HG03460 (cell line): ENCODE data around the gene EPN3.
A peak's percentile ranks its signal among the peaks of the same experiment; 100 is the strongest.

Experiments used
- ATAC-seq: cut with Tn5 transposase; IDR thresholded peaks from one replicate; pipeline ENCODE4 v1.9.1; 2021; ENCODE audit not compliant: unreplicated experiment

The EPN3 gene

GRCh38 chr17:50547736-50548083, 15.2 kb downstream of the EPN3 start:
- no peak for ATAC-seq

DNA sequence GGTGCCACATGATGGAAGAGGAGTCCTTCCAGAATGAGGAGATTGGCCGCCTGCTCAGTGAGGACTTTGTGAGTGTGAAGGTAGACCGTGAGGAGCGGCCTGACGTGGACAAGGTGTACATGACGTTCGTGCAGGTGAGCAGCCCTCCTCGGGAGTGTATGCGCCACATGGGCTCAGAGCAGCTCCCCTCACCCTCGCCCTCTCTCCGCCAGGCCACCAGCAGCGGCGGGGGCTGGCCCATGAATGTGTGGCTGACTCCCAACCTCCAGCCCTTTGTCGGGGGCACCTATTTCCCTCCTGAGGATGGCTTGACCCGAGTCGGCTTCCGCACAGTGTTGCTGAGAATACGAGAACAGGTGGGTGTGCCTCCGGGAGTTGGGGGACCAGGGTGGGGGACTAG, 16.3 kb downstream of the EPN3 start:
- no peak for ATAC-seq

DNA sequence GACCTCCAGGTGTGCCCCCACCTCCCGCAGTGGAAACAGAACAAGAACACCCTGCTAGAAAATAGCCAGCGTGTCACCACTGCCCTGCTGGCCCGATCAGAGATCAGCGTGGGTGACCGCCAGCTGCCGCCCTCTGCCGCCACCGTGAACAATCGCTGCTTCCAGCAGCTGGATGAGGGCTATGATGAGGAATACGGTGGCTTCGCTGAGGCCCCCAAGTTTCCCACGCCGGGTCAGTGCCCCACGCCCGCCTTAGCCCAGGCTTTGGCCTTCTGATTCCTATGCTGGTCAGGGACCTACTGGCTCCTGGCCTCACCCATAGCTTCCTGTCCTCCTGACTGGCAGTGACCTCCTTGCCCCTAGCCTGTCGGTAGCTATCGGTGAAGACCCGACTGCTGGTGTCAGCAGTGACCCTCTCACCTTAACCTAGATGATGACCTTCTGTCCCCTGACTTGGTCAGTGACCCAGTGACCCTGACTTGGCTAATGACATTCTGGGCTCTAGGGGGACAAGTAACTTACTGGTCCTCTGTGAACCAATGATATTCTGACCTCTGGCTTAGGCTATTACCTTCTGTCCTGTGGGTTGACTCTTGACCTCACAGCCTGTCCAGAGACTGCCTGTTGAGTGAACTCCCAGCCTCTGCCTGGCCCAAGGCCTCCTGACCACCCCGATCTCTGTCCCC, 16.9 kb downstream of the EPN3 start:
- ATAC-seq: no peak

GRCh38 chr17:50549969-50550368, 17.4 kb downstream of the EPN3 start:
- ATAC-seq: no peak

DNA sequence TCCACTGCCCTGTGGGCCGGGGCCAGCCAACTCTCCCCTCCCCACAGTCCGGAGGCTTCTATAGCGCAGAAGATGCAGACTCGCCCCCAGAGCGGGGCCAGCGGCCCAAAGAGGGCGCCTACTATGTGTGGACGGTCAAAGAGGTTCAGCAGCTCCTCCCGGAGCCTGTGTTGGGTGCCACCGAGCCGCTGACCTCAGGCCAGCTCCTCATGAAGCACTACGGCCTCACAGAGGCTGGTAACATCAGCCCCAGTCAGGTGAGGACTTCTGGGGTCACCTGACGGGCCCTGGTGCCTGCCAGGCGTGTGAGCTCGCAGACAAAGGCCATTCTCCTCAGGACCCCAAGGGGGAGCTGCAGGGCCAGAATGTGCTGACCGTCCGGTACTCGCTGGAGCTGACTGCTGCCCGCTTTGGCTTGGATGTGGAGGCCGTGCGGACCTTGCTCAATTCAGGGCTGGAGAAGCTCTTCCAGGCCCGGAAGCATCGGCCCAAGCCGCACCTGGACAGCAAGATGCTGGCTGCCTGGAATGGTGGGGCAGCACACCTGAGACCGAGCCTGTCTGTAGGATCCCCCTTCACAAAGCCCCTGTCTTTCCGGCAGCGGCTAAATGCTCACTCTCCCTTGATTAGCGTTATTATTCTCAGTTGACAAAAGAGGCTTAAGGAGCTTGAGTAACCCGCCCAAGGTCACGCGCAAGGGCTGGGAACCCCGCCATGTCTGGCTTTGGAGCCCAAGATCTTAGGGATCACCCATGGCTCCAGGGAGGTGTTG, 18.3 kb downstream of the EPN3 start:
- no peak for ATAC-seq

DNA sequence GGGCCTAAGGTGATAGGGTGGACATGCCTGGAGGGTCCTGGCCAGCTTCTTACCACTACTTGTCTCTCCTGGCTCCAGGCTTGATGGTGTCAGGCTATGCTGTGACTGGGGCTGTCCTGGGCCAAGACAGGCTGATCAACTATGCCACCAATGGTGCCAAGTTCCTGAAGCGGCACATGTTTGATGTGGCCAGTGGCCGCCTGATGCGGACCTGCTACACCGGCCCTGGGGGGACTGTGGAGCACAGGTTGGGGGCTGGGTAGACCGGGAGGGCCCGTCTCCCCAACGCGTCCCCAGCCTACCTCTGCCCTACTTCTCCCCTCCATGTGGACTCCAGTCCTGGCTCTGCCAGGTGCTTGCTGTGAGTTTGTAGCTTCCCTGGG, 18.9 kb downstream of the EPN3 start:
- no peak for ATAC-seq

GRCh38 chr17:50551884-50552283, 19.3 kb downstream of the EPN3 start:
- ATAC-seq: no peak

- no peak for ATAC-seq
These were observed 21.7 kb downstream of the EPN3 start for GRCh38 chr17:50554201-50554600.

DNA sequence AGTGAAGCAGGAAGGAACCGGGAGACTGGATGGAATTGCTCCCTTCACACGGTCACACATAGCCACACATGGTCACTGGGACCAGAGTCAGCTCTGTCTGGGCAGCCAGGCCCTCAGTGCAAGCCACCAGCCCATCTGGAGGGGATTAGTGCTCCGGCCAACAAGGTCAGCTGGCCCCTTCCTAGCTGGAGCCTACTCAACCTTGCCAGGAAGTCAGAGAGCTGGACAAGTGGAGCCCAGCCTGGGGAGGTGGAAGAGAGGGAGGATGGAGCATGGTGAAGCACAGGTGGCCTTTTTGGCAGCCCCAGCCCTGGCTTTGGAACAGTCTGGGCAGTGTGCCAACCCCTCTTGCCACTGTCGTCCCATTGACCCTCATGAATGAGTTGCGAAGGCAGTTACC, 24.3 kb downstream of the EPN3 start:
- ATAC-seq: no peak

GRCh38 chr17:50557630-50558029, 25.1 kb downstream of the EPN3 start:
- no peak for ATAC-seq

DNA sequence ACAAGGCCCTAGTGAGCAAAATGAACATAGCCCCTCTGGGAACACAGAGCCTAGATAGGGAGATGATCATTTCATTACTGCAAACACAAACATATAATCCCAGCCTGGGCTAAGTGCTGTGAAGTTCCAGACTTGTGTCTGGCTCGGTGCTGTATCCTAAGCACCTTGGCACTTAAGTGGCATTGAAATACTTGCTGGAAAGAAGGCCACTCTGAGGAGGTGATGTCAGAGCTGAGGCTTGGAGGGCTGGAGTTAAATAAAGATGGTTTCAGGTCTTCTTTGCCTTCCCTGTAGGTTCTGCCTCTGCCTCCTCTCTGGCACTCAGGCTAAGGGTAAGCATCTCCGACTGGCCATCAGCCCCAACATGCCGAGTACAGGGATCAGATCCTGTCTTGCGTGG, 25.6 kb downstream of the EPN3 start:
- no peak for ATAC-seq

- no peak for ATAC-seq
These were observed 26.0 kb downstream of the EPN3 start for GRCh38 chr17:50558581-50558940.

- ATAC-seq: no peak
These were observed 26.5 kb downstream of the EPN3 start for GRCh38 chr17:50558941-50559614.

GRCh38 chr17:50559674-50560184, 27.2 kb downstream of the EPN3 start:
- no peak for ATAC-seq

- peak; percentile 93 for ATAC-seq
These were observed 27.8 kb downstream of the EPN3 start, which contains the start of gene CACNA1G for GRCh38 chr17:50560185-50560824. CACNA1G (plus strand) TSS chr17:50560715; CDS start chr17:50561460, 745 bp downstream.

- ATAC-seq: no peak
These were observed 28.6 kb downstream of the EPN3 start for GRCh38 chr17:50560931-50561745.

GRCh38 chr17:50561746-50562141, 29.2 kb downstream of the EPN3 start:
- ATAC-seq: no peak

- no peak for ATAC-seq
These were observed 29.9 kb downstream of the EPN3 start for GRCh38 chr17:50562242-50563091.

- ATAC-seq: no peak
These were observed 30.6 kb downstream of the EPN3 start for GRCh38 chr17:50563092-50563511.

- no peak for ATAC-seq
These were observed 32.4 kb downstream of the EPN3 start for GRCh38 chr17:50564916-50565315.
